ENCODE results near the gene ERFE.

DNA sequence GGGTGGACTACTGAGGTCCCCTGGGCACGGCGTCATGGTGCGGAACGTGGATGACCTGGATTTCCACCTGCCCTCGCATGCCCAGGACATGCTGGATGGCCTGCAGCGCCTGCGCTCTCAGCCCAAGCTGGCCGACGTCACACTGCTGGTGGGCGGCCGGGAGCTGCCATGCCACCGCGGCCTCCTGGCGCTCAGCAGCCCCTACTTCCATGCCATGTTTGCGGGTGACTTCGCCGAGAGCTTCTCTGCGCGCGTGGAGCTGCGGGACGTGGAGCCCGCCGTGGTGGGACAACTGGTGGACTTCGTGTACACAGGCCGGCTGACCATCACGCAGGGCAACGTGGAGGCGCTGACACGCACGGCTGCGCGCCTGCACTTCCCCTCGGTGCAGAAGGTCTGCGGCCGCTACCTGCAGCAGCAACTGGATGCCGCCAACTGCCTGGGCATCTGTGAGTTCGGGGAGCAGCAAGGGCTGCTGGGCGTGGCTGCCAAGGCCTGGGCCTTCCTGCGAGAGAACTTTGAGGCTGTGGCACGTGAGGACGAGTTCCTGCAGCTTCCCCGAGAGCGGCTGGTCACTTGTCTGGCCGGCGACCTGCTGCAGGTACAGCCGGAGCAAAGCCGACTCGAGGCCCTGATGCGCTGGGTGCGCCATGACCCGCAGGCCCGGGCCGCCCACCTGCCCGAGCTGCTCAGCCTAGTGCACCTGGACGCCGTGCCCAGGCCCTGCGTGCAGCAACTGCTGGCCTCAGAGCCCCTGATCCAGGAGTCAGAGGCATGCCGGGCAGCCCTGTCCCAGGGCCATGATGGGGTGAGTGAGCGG lies 17.8 kb upstream of the ERFE start:
- TF ChIP-seq POLR2AphosphoS5 (IDR thresholded peaks at IDR 0.05; ENCODE audit: low read length), result no peak
- TF ChIP-seq POLR2A (IDR thresholded peaks at IDR 0.05; ENCODE audit: low read depth, low read length), result no peak
- TF ChIP-seq FOXM1 (IDR thresholded peaks at IDR 0.05; ENCODE audit: low read depth, low read length), result no peak
- TF ChIP-seq SUZ12 (IDR thresholded peaks at IDR 0.05; ENCODE audit: unreplicated experiment), result no peak
- no peak for TF ChIP-seq RAD51 (IDR thresholded peaks at IDR 0.05)
- TF ChIP-seq, protein P1, sequence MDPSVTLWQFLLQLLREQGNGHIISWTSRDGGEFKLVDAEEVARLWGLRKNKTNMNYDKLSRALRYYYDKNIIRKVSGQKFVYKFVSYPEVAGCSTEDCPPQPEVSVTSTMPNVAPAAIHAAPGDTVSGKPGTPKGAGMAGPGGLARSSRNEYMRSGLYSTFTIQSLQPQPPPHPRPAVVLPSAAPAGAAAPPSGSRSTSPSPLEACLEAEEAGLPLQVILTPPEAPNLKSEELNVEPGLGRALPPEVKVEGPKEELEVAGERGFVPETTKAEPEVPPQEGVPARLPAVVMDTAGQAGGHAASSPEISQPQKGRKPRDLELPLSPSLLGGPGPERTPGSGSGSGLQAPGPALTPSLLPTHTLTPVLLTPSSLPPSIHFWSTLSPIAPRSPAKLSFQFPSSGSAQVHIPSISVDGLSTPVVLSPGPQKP (IDR thresholded peaks at IDR 0.05; ENCODE audit: low read depth, low read length), result no peak
- TF ChIP-seq, protein P2, sequence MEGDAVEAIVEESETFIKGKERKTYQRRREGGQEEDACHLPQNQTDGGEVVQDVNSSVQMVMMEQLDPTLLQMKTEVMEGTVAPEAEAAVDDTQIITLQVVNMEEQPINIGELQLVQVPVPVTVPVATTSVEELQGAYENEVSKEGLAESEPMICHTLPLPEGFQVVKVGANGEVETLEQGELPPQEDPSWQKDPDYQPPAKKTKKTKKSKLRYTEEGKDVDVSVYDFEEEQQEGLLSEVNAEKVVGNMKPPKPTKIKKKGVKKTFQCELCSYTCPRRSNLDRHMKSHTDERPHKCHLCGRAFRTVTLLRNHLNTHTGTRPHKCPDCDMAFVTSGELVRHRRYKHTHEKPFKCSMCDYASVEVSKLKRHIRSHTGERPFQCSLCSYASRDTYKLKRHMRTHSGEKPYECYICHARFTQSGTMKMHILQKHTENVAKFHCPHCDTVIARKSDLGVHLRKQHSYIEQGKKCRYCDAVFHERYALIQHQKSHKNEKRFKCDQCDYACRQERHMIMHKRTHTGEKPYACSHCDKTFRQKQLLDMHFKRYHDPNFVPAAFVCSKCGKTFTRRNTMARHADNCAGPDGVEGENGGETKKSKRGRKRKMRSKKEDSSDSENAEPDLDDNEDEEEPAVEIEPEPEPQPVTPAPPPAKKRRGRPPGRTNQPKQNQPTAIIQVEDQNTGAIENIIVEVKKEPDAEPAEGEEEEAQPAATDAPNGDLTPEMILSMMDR (IDR thresholded peaks at IDR 0.05 in 2 of 3, conservative IDR thresholded peaks at IDR 0.05 in 1 of 3; ENCODE audit: control insufficient read depth in 2 of 3, extremely low read depth in 1 of 3, insufficient read depth in 1 of 3, low read depth in 3 of 3, low read length in 3 of 3), result no peak
- no peak for TF ChIP-seq EP300 (IDR thresholded peaks at IDR 0.05; ENCODE audit: borderline replicate concordance in 1 of 2, control insufficient read depth in 1 of 2, low read depth in 2 of 2, low read length in 2 of 2)
- TF ChIP-seq, protein P3, sequence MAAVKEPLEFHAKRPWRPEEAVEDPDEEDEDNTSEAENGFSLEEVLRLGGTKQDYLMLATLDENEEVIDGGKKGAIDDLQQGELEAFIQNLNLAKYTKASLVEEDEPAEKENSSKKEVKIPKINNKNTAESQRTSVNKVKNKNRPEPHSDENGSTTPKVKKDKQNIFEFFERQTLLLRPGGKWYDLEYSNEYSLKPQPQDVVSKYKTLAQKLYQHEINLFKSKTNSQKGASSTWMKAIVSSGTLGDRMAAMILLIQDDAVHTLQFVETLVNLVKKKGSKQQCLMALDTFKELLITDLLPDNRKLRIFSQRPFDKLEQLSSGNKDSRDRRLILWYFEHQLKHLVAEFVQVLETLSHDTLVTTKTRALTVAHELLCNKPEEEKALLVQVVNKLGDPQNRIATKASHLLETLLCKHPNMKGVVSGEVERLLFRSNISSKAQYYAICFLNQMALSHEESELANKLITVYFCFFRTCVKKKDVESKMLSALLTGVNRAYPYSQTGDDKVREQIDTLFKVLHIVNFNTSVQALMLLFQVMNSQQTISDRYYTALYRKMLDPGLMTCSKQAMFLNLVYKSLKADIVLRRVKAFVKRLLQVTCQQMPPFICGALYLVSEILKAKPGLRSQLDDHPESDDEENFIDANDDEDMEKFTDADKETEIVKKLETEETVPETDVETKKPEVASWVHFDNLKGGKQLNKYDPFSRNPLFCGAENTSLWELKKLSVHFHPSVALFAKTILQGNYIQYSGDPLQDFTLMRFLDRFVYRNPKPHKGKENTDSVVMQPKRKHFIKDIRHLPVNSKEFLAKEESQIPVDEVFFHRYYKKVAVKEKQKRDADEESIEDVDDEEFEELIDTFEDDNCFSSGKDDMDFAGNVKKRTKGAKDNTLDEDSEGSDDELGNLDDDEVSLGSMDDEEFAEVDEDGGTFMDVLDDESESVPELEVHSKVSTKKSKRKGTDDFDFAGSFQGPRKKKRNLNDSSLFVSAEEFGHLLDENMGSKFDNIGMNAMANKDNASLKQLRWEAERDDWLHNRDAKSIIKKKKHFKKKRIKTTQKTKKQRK (IDR thresholded peaks at IDR 0.05; ENCODE audit: low read depth, low read length), result no peak
- no peak for TF ChIP-seq FOXK2 (IDR thresholded peaks at IDR 0.05)

All from GM12878 (cell line).